Nephron progenitor cell (in vitro differentiated cells): Measurements from ENCODE around the gene PREPL.

Experiments used
- DNase-seq: peaks from one replicate; pipeline ENCODE4 v3.0.0; 2021
- H3K27ac Mint-ChIP-seq: 2 replicates; pipeline ENCODE4 v1.8.0; 2021; ENCODE audit warnings: mild to moderate bottlenecking, moderate library complexity, mixed read lengths
- H3K27me3 Mint-ChIP-seq: 2 replicates; pipeline ENCODE4 v1.8.0; 2021; ENCODE audit warnings: mild to moderate bottlenecking, low read depth, mixed read lengths; ENCODE audit not compliant: poor library complexity
- H3K36me3 Mint-ChIP-seq: 2 replicates; pipeline ENCODE4 v1.8.0; 2021; ENCODE audit warnings: low read depth, mixed read lengths
- H3K4me1 Mint-ChIP-seq: 2 replicates; pipeline ENCODE4 v1.8.0; 2021; ENCODE audit warnings: mixed read lengths
- H3K4me3 Mint-ChIP-seq: 2 replicates; pipeline ENCODE4 v1.8.0; 2021; ENCODE audit warnings: mild to moderate bottlenecking, moderate library complexity, mixed read lengths
- H3K9me3 Mint-ChIP-seq: 2 replicates; pipeline ENCODE4 v1.8.0; 2021; ENCODE audit warnings: mild to moderate bottlenecking, moderate library complexity, mixed read lengths
- TF ChIP-seq, protein P1 (sequence below): fragments of 200-600 bp; sonication (generic); IDR thresholded peaks from 2 replicates; pipeline ENCODE4 v1.5.0; 2021; ENCODE audit warnings: antibody characterized with exemption

Gene PREPL

DNA sequence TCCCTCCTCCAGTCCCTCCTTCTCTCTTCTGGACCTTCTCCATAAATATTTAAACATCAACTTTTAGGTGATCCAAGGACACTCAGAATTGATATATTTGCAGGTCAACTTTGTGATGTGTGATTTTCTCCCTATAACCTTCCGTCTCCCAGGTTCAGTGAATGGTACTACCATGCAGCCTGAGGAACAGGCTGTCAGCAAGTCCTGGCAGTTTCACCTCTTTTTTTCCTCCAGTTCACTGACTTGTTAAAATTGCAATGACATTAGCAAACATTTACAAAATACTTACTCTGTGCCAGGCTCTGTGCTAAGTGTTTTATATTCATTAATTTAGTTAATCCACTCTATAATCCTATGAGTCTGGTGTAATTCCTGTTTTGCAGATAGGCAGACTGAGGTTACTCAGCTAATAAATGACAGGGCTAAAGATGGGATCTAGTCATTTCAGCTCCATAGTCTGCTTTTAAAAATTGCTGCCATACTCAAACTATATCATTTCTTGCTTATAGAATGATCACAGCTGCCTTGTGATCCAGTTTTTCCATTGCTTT is 78.1 kb downstream of the PREPL start:
- TF ChIP-seq, protein P1, sequence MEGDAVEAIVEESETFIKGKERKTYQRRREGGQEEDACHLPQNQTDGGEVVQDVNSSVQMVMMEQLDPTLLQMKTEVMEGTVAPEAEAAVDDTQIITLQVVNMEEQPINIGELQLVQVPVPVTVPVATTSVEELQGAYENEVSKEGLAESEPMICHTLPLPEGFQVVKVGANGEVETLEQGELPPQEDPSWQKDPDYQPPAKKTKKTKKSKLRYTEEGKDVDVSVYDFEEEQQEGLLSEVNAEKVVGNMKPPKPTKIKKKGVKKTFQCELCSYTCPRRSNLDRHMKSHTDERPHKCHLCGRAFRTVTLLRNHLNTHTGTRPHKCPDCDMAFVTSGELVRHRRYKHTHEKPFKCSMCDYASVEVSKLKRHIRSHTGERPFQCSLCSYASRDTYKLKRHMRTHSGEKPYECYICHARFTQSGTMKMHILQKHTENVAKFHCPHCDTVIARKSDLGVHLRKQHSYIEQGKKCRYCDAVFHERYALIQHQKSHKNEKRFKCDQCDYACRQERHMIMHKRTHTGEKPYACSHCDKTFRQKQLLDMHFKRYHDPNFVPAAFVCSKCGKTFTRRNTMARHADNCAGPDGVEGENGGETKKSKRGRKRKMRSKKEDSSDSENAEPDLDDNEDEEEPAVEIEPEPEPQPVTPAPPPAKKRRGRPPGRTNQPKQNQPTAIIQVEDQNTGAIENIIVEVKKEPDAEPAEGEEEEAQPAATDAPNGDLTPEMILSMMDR, result no peak
- no peaks in the 10 kb centered on the region for H3K9me3 Mint-ChIP-seq
- no peaks in the 10 kb centered on the region for H3K36me3 Mint-ChIP-seq
- no peak overlapping the region for H3K4me3 Mint-ChIP-seq
- peaks cover 6% of the 10 kb centered on the region for H3K27me3 Mint-ChIP-seq
- DNase-seq, result no peak
- H3K27ac Mint-ChIP-seq, result no peak overlapping the region
- H3K4me1 Mint-ChIP-seq, result peaks cover 10% of the 10 kb centered on the region

DNA sequence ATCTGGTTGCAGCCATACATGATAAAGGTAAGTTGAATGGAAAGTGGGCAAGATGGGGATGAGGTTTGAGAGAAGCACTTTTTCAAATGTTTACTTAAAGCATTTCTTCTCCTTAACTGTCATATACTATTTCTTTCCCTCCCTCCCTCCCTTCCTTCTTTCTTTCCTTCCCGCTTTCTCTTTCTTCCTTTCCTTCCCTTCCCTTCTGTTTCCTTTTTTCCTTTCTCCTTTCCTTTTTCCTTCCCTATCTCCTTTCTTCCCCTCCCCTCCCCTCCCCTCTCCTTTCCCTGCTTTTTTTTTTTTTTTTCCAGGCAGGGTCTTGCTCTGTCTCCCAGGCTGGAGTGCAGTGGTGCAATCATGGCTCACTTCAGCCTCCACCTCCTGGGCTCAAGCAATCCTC is 80.4 kb downstream of the PREPL start:
- TF ChIP-seq, protein P1, result no peak
- Mint-ChIP-seq H3K9me3 (no peaks in the 10 kb centered on the region), H3K4me3 (no peak overlapping the region), H3K4me1 (peaks cover 31% of the 10 kb centered on the region), H3K36me3 (no peaks in the 10 kb centered on the region), H3K27ac (no peak overlapping the region), H3K27me3 (peaks cover 3% of the 10 kb centered on the region)
- DNase-seq, result no peak

DNA sequence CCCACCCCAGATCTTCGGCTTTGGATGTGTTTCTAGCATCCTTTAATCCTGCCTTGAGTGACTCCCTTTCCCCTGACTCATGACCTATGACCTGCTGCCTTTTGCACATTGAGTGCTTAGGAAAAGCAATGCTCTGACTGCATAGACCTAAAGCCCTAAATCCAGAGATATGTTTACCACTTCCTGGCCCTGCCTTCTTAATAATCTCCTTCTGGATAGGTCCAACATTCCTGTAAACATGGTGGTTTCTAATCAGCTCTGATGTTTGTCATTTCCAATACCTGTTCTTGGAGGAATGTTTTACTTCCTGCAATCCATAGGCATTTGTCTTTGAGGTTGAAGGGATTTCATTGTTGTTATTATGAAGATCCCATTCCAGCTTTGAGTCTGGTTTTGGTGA is 83.8 kb downstream of the PREPL start:
- Mint-ChIP-seq H3K27ac (no peak overlapping the region), H3K27me3 (peaks cover 3% of the 10 kb centered on the region), H3K4me3 (no peak overlapping the region), H3K9me3 (no peaks in the 10 kb centered on the region), H3K4me1 (peaks cover 22% of the 10 kb centered on the region), H3K36me3 (no peaks in the 10 kb centered on the region)
- TF ChIP-seq, protein P1, result no peak
- DNase-seq, result no peak

DNA sequence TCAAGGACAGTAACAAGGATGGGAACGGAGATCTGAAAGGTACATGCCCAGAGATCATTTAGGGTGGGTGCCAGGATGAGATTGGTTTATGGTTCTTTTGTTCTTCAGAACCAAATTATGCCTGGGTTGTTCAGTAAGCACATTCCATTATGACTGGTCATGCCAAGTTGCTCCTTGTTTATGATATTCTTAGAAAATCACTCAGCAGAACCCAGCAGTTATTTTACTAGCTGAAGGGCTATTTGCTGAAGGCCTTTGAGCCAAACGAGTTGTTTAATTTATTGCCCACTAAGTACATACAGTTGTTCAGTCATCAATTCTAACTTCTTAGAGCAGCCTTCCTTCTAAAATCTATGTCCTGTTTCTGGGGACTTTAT is 85.4 kb downstream of the PREPL start:
- Mint-ChIP-seq H3K4me3 (no peak overlapping the region), H3K27ac (no peak overlapping the region), H3K4me1 (peaks cover 22% of the 10 kb centered on the region), H3K9me3 (peaks cover 1% of the 10 kb centered on the region), H3K27me3 (no peaks in the 10 kb centered on the region), H3K36me3 (no peaks in the 10 kb centered on the region)
- DNase-seq, result no peak
- TF ChIP-seq, protein P1, result no peak

DNA sequence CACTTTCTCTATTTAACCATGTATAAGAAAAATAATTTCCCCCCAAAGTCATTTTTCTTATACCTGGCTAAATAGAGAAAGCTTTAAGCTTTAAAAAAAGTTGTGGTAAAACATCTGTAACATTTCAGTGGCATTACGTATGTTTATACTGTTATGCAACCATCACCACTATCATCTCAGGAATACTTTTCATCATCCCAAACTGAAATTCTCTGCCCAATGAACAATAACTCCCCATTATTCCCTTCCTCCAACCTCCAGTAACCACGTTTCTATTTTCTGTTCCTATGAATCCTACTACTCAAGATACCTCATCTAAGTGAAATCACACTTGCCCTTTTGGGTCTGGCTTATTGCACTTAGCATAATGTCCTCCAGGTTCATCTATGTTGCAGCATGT is 87.7 kb downstream of the PREPL start:
- no peak for DNase-seq
- Mint-ChIP-seq H3K27me3 (no peaks in the 10 kb centered on the region), H3K27ac (no peak overlapping the region), H3K4me3 (no peak overlapping the region), H3K9me3 (peaks cover 13% of the 10 kb centered on the region), H3K36me3 (peaks cover 3% of the 10 kb centered on the region), H3K4me1 (peaks cover 22% of the 10 kb centered on the region)
- TF ChIP-seq, protein P1, result no peak

DNA sequence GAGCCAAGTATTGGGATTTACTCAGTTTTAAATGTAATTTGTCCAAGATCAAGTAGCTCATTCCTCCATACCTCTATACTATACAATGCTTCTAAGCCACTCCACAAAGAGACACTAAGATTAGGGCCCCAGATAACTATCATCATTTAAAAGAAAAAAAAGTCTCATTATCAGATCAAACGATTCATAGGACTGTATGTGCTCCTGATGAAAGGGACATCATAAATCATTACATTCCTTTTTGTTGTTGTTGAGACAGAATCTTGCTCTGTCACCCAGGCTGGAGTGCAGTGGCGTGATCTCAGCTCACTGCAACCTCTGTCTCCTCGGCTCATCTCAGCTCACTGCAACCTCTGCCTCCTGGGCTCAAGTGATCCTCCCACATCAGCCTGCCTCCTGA is 88.2 kb downstream of the PREPL start:
- no peak overlapping the region for H3K27ac Mint-ChIP-seq
- DNase-seq, result no peak
- H3K4me1 Mint-ChIP-seq, result peaks cover 25% of the 10 kb centered on the region
- TF ChIP-seq, protein P1, result no peak
- peaks cover 3% of the 10 kb centered on the region for H3K36me3 Mint-ChIP-seq
- no peak overlapping the region for H3K4me3 Mint-ChIP-seq
- H3K27me3 Mint-ChIP-seq, result no peaks in the 10 kb centered on the region
- peaks cover 15% of the 10 kb centered on the region for H3K9me3 Mint-ChIP-seq
